HG02938 (cell line): ENCODE results near the gene IGSF5.

ENCODE experiments used
- ATAC-seq: cut with Tn5 transposase; IDR thresholded peaks from one replicate; pipeline ENCODE4 v1.9.1; 2021; ENCODE audit warnings: mild to moderate bottlenecking, moderate library complexity; ENCODE audit not compliant: unreplicated experiment

Gene IGSF5

GRCh38 chr21:39812983-39813382 lies 68.0 kb downstream of the IGSF5 start:
- ATAC-seq, result no peak

DNA sequence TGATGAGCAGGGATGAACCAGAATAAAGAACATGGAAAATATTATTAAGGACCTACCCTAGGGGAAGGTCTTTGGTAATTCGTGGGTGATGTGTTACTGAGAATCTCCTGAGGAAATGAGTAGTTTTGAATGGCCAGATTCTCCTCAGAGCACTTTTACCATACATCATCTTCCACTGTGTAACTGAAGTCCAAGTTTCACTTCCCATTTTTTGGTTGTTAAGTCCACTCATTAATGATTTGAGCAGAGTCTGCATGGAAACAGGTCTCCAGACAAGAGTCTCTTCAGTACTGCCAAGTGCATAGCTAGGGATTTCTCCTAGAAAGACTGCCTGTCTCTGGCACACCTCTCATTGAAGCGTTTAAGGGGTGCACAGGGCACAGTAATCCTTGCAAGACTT lies 73.6 kb downstream of the IGSF5 start:
- no peak for ATAC-seq

DNA sequence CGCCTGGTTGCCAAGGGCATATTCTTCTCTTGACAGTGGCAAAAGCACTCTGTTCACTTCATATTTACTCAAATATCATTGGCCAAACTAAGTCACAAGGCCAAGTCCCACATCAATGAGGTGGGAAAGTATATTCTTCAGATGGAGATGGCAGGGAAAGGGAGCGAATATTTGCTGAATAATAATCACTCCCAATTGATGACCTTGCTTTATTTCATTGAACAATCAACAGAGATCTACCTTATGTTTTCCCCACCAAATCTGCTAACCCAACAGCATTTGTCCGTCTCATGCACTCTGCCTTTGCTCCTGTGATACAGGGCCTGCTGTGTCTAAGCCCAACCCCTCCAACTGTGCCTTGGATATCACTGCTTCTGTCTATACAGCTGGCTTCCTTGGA lies 77.1 kb downstream of the IGSF5 start:
- ATAC-seq, result no peak

- no peak for ATAC-seq
Observed at GRCh38 chr21:39825250-39825649, 80.3 kb downstream of the IGSF5 start.

- ATAC-seq, result no peak
Observed at GRCh38 chr21:39834543-39834942, 89.6 kb downstream of the IGSF5 start.

DNA sequence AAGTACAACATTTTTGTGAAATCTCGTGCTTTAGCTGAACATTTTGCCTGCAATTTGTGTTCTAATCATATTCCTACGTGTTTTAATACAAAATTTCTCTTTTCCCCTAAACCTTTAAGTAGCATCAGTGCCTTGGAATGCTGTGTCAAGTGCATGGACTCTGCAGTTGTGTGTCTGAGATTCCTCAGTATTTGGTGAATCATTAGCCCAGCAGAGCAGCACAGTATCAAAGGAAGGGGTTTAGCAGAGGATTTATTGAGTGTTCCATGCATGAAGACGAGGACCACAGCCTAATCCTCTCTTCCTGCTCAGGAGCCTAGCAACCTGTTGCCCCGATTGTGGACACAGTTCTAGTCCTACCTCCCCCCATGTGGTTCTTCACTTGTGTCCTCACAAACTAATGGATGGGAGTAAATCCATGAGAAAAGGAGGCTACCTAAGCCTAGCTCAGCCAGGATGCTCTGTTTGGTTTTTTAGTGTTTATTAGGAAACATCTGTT lies 92.9 kb downstream of the IGSF5 start:
- no peak for ATAC-seq

DNA sequence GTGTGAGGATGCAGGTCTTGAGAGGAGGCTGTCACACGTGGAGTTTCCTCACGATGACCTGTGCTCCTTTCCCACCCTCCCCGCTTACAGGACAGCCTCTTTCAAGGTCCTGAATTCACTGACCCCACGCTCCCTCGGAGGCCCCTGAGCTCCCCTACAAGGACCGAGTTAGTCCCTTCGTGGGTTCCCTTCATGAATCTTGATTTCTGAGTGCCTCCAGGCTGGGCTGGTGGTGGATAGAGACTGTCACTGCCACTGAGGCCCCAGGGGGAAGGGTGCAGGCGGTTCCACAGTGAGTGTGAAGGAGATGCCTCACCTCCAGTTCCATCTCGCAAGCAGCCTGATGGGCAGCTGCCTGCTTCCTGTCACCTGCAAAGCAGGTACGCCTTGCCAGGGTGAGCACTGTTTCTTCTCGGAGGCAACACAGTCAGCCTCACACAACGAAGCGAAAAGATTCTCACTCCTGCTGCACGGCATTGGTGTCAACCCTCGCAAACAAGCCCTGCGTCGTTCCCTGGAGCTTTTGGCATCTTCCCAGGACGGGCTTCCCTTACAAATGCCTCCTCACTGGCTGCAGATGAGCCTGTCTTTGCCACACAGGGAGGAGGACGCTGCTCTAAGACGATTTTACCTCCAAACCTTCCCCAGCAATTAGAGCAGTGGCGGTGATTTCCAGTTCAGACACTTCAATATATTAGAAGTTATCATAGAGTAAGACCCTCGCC lies 95.6 kb downstream of the IGSF5 start:
- ATAC-seq, result no peak

GRCh38 chr21:39842741-39843459 lies 97.9 kb downstream of the IGSF5 start:
- no peak for ATAC-seq

DNA sequence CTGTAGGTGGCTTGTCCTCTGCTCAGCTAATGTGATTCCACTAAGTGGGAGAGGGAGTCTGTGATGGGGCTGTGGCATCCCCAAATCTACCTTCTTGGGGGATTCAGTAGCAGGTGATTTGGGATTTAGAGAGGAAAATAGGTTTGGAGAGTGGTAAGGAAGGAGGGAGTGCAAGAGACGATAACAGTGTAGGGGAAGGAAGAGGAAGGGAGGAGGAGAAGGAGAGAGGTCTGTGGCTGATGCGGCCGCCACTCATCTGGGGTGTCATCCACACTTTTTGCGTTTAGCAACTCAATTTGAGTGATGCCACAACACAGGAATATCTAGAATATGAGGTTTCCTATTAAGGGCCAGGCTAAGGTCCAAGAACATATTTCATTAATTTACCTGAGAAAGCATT lies 98.5 kb downstream of the IGSF5 start:
- no peak for ATAC-seq

DNA sequence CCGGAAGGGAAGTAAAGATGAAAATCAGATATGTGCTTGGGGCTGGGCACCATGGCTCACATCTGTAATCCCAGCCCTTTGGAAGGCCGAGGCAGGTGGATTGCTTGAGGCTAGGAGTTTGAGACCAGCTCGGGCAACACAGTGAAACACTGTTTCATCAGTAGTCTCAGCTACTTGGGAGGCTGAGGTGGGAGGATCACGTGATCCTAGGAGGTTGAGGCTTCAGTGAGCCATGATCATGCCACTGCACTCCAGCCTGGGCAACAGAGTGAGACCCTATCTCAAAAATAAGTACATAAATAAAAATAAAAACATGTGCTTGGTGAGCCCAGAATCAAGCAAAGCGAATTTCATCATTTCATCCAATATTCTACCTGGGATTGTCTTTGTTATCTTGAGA lies 98.9 kb downstream of the IGSF5 start:
- no peak for ATAC-seq

DNA sequence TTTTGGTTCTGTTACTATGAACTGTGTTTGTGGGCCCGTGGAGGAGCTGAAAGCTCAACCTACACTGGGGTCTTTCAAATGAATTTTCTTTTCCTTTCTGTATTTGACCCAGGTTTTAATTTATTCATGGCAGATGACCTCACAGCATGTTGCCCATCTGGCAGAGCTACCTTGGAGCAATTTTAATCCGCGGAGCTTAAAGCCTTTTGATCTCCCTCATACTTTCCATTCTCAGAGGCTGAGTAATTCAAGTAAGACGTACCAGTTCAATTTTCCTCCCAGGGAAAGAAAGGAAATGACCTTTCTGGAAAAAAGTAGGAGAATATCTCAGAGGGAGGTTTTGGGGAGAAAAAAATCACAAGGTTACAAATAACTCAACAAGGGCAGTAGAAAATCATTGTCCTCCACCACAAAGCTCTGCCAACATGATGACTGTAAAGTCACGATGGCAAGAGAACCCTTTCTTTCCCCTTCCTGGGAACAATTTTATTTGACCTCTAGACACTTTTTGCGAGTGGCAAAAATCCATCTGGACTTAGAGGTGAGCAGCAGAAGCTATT lies 100.7 kb downstream of the IGSF5 start:
- no peak for ATAC-seq

DNA sequence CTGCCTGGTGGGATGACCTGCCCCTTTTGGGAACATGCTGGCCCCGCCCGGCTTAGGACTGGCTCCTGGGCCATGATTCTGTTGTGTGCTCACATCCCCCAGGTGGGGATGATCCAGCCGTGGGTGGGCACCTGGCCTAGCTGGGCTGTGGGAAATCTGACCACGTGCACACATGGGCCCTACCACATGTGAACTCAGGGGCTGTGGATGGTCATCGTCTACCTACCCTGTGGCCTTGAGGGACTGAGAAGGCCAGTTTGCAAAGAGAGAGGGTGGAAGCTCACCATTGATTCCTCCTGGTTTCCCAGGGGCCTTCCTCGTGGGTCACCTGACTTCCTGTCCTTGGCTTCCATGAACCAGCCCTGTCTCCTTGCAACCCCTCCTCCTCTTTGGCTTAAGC lies 102.9 kb downstream of the IGSF5 start:
- no peak for ATAC-seq

GRCh38 chr21:39849014-39849655 lies 104.2 kb downstream of the IGSF5 start:
- no peak for ATAC-seq

GRCh38 chr21:39850333-39850732 lies 105.3 kb downstream of the IGSF5 start:
- ATAC-seq, result no peak

GRCh38 chr21:39851002-39851618 lies 106.1 kb downstream of the IGSF5 start:
- no peak for ATAC-seq
